H9 (cell line): ENCODE measurements around the gene DIP2C. TPM values are rescaled to one million over a fixed set of nuclear protein-coding genes. Genes with fewer than 3 reads are reported as not detected.

ENCODE experiments used
- DNase-seq: peaks from one replicate; pipeline ENCODE4 v3.0.0-alpha.2; 2017
- H2AFZ ChIP-seq: one replicate; pipeline ENCODE4 v1.6.1; 2013; ENCODE audit warnings: mild to moderate bottlenecking, low read length, control low read depth, moderate library complexity
- H2AK5ac ChIP-seq: 2 replicates; pipeline ENCODE4 v1.6.1; 2013; ENCODE audit warnings: low read length, control low read depth, mixed read lengths; ENCODE audit not compliant: insufficient read length
- H2BK120ac ChIP-seq: one replicate; pipeline ENCODE4 v1.6.1; 2013; ENCODE audit warnings: low read depth, mild to moderate bottlenecking, low read length, control low read depth, inconsistent platforms; ENCODE audit not compliant: poor library complexity, severe bottlenecking
- H2BK12ac ChIP-seq: 2 replicates; pipeline ENCODE4 v1.6.1; 2013; ENCODE audit warnings: low read length, control low read depth, mixed read lengths, low read depth; ENCODE audit not compliant: insufficient read length
- H2BK15ac ChIP-seq: 2 replicates; pipeline ENCODE4 v1.6.1; 2013; ENCODE audit warnings: low read depth, low read length, control low read depth
- H2BK20ac ChIP-seq: one replicate; pipeline ENCODE4 v1.6.1; 2013; ENCODE audit warnings: low read depth, mild to moderate bottlenecking, low read length, control low read depth, inconsistent platforms; ENCODE audit not compliant: poor library complexity, severe bottlenecking
- H2BK5ac ChIP-seq: 2 replicates; pipeline ENCODE4 v1.6.1; 2013; ENCODE audit warnings: low read length, control low read depth, mixed read lengths; ENCODE audit not compliant: insufficient read length
- H3K14ac ChIP-seq: 2 replicates; pipeline ENCODE4 v1.6.1; 2013; ENCODE audit warnings: low read length, control low read depth; ENCODE audit not compliant: insufficient read depth
- H3K18ac ChIP-seq: 2 replicates; pipeline ENCODE4 v1.6.1; 2013; ENCODE audit warnings: low read depth, mild to moderate bottlenecking, mixed read lengths, low read length, control low read depth; ENCODE audit not compliant: insufficient read length
- H3K23ac ChIP-seq: 2 replicates; pipeline ENCODE4 v1.6.1; 2013; ENCODE audit warnings: low read length, control low read depth, mixed read lengths, low read depth; ENCODE audit not compliant: insufficient read length
- H3K23me2 ChIP-seq: 2 replicates; pipeline ENCODE4 v1.6.1; 2013; ENCODE audit warnings: low read depth, mild to moderate bottlenecking, mixed read lengths, low read length, control low read depth; ENCODE audit not compliant: insufficient read length, poor library complexity, severe bottlenecking
- H3K27ac ChIP-seq: 2 replicates; pipeline ENCODE4 v1.5.1; 2013; ENCODE audit warnings: low read length, control low read depth, mixed read lengths, low read depth; ENCODE audit not compliant: insufficient read length
- H3K27me3 ChIP-seq: 2 replicates; pipeline ENCODE4 v1.6.1; 2013; ENCODE audit warnings: low read length, control low read depth, inconsistent platforms; ENCODE audit not compliant: insufficient read depth
- H3K4ac ChIP-seq: 2 replicates; pipeline ENCODE4 v1.6.1; 2013; ENCODE audit warnings: low read depth, mild to moderate bottlenecking, control low read depth, inconsistent platforms, low read length, moderate library complexity
- H3K4me1 ChIP-seq: 2 replicates; pipeline ENCODE4 v1.6.1; 2013; ENCODE audit warnings: low read length, control low read depth, inconsistent platforms; ENCODE audit not compliant: insufficient read depth
- H3K4me2 ChIP-seq: 2 replicates; pipeline ENCODE4 v1.6.1; 2013; ENCODE audit warnings: low read length, control low read depth, mixed read lengths; ENCODE audit not compliant: insufficient read length, insufficient read depth
- H3K56ac ChIP-seq: 2 replicates; pipeline ENCODE4 v1.6.1; 2013; ENCODE audit warnings: low read depth, mild to moderate bottlenecking, mixed read lengths, low read length, control low read depth; ENCODE audit not compliant: insufficient read length
- H3K79me1 ChIP-seq: 2 replicates; pipeline ENCODE4 v1.6.1; 2013; ENCODE audit warnings: low read depth, mild to moderate bottlenecking, moderate library complexity, low read length, control low read depth, inconsistent platforms; ENCODE audit not compliant: insufficient read depth, poor library complexity, severe bottlenecking
- H3K79me2 ChIP-seq: 2 replicates; pipeline ENCODE4 v1.6.1; 2013; ENCODE audit warnings: low read length, control low read depth, inconsistent platforms; ENCODE audit not compliant: insufficient read depth
- H3K9ac ChIP-seq: 2 replicates; pipeline ENCODE4 v1.6.1; 2013; ENCODE audit warnings: low read length, control low read depth, mixed read lengths; ENCODE audit not compliant: insufficient read length; ENCODE audit errors: extremely low read depth
- H3K9me3 ChIP-seq: one replicate; pipeline ENCODE4 v1.6.1; 2013; ENCODE audit warnings: low read depth, low read length, inconsistent platforms; ENCODE audit not compliant: control insufficient read depth
- H3T11ph ChIP-seq: one replicate; pipeline ENCODE4 v1.6.1; 2013; ENCODE audit warnings: mild to moderate bottlenecking, low read length, control low read depth, inconsistent platforms
- H4K20me1 ChIP-seq: one replicate; pipeline ENCODE4 v1.6.1; 2013; ENCODE audit not compliant: control insufficient read depth, insufficient read length, insufficient read depth
- H4K5ac ChIP-seq: 2 replicates; pipeline ENCODE4 v1.6.1; 2013; ENCODE audit warnings: low read depth, mild to moderate bottlenecking, mixed read lengths, low read length, control low read depth; ENCODE audit not compliant: insufficient read length
- H4K8ac ChIP-seq: replicated peaks from 2 replicates; pipeline ENCODE4 v1.6.1; 2013; ENCODE audit warnings: low read length, control low read depth, mixed read lengths, low read depth; ENCODE audit not compliant: insufficient read length
- H4K91ac ChIP-seq: 2 replicates; pipeline ENCODE4 v1.6.1; 2013; ENCODE audit warnings: low read depth, mild to moderate bottlenecking, moderate library complexity, mixed read lengths, low read length, control low read depth; ENCODE audit not compliant: insufficient read length
- H3K27ac Mint-ChIP-seq, 3 experiments: 2 replicates in 2 of 3; 3 replicates in 1 of 3; pipeline ENCODE4 v1.8.0; 2020 to 2021; ENCODE audit warnings: mixed read lengths in 3 of 3, mild to moderate bottlenecking in 1 of 3, moderate library complexity in 1 of 3
- H3K27me3 Mint-ChIP-seq: 2 replicates; pipeline ENCODE4 v1.8.0; 2021; ENCODE audit warnings: low read depth, mild to moderate bottlenecking, moderate library complexity, mixed read lengths
- H3K36me3 Mint-ChIP-seq, 3 experiments: 2 replicates in 2 of 3; 3 replicates in 1 of 3; pipeline ENCODE4 v1.8.0; 2020 to 2021; ENCODE audit warnings: low read depth in 3 of 3, mixed read lengths in 3 of 3; ENCODE audit not compliant: insufficient read depth in 1 of 3
- H3K4me1 Mint-ChIP-seq, 2 experiments: 2 replicates each; pipeline ENCODE4 v1.8.0; 2020; ENCODE audit warnings: mixed read lengths in 2 of 2
- H3K4me3 Mint-ChIP-seq, 2 experiments: 2 replicates in 1 of 2; 3 replicates in 1 of 2; pipeline ENCODE4 v1.8.0; 2020 to 2021; ENCODE audit warnings: mild to moderate bottlenecking in 2 of 2, mixed read lengths in 2 of 2, moderate library complexity in 1 of 2
- H3K9me3 Mint-ChIP-seq, 2 experiments: 2 replicates in 1 of 2; 3 replicates in 1 of 2; pipeline ENCODE4 v1.8.0; 2020; ENCODE audit warnings: mild to moderate bottlenecking in 2 of 2, mixed read lengths in 2 of 2, moderate library complexity in 1 of 2
- WGBS: extraction: QIAGEN DNeasy Blood & Tissue Kit; methylation state at CpG from one replicate; pipeline ENCODE4 v1.1.7; 2013; ENCODE audit warnings: missing lambda C conversion rate, low lambda C conversion rate, mixed read lengths; ENCODE audit not compliant: insufficient read length; ENCODE audit errors: extremely low coverage; 5-methylcytosine and 5-hydroxymethylcytosine counted together
- total RNA-seq: library from RNA; stranded (reverse); gene quantifications from 2 replicates; pipeline ENCODE4 v1.2.1, GENCODE V29; 2021
- TF ChIP-seq, protein P1 (sequence below): fragments of 200-600 bp; sonication (generic); conservative IDR thresholded peaks from 3 replicates; pipeline ENCODE4 v1.8.0; 2021; ENCODE audit warnings: antibody characterized with exemption, mild to moderate bottlenecking

The DIP2C gene
- total RNA-seq, 1 experiment from 2014 or later: 7.9 TPM

DNA sequence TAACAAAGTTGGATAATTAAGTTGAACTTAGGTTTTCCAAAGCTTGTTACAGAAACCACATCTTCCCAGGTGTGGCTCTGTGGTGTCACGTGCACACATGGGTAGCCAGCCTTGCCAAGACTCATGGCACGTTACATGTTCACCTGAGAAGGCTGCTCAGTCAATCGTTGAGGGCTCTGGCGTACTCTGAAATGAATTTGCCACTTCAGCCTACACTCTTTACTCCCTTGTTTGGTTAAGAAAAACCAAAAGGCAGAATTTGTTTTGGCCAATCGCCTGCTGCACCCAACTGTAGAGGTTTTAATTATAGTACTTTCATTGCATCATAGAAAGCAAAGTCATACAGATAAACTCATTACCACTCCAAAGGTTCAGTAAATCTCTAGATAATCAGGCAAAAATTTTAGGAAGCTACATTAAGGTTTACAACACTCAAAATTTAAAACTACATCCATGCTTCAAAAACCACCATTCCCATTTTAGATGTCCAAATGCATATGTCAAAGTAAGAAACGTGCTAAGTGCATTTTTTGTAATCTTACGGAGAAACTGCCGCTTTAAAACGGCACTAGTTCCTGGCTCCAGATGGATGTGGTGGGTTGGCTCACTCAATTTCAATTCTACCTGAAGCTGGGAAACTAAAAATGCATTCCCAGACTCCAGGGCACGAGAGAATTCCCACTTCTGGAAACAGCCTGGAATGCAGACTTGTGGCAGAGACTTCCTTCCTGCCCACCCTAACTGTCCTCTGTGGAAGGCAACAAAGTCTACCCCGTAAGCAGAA, 88.4 kb downstream of the DIP2C start:
- no peaks in the 10 kb centered on the region for H3K79me1 ChIP-seq
- no peak overlapping the region for H4K5ac ChIP-seq
- no peak overlapping the region for H2BK120ac ChIP-seq
- no peak overlapping the region for H3K56ac ChIP-seq
- no peak overlapping the region for H3K4ac ChIP-seq
- no peak overlapping the region for H2BK20ac ChIP-seq
- H3K79me2 ChIP-seq: no peaks in the 10 kb centered on the region; the same call in 1 of the 2 replicates
- Mint-ChIP-seq H3K27ac (no peak overlapping the region), H3K4me1 (peaks cover 25 to 39% of the 10 kb centered on the region in 2 experiments), H3K4me3 (no peak overlapping the region), H3K36me3 (0 out of 7 replicates have a peak, but pooled peaks cover 0 to 4% (median 0%) of the 10 kb centered on the region in 3 experiments), H3K27me3 (no peaks in the 10 kb centered on the region), H3K9me3 (no peaks in the 10 kb centered on the region)
- no peak overlapping the region for H3K14ac ChIP-seq
- H2BK5ac ChIP-seq: no peak overlapping the region
- DNase-seq: no peak
- no peak overlapping the region for H3K9ac ChIP-seq
- no peaks in the 10 kb centered on the region for H3K23me2 ChIP-seq
- H3T11ph ChIP-seq: no peak overlapping the region
- no peak overlapping the region for H2AK5ac ChIP-seq
- no peak overlapping the region for H3K4me2 ChIP-seq
- no peaks in the 10 kb centered on the region for H4K20me1 ChIP-seq
- H3K23ac ChIP-seq: no peak overlapping the region
- H2BK15ac ChIP-seq: no peak overlapping the region
- H2AFZ ChIP-seq: no peak overlapping the region
- no peaks in the 10 kb centered on the region for H3K9me3 ChIP-seq
- H3K18ac ChIP-seq: no peak overlapping the region
- TF ChIP-seq, protein P1, sequence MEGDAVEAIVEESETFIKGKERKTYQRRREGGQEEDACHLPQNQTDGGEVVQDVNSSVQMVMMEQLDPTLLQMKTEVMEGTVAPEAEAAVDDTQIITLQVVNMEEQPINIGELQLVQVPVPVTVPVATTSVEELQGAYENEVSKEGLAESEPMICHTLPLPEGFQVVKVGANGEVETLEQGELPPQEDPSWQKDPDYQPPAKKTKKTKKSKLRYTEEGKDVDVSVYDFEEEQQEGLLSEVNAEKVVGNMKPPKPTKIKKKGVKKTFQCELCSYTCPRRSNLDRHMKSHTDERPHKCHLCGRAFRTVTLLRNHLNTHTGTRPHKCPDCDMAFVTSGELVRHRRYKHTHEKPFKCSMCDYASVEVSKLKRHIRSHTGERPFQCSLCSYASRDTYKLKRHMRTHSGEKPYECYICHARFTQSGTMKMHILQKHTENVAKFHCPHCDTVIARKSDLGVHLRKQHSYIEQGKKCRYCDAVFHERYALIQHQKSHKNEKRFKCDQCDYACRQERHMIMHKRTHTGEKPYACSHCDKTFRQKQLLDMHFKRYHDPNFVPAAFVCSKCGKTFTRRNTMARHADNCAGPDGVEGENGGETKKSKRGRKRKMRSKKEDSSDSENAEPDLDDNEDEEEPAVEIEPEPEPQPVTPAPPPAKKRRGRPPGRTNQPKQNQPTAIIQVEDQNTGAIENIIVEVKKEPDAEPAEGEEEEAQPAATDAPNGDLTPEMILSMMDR: no peak
- H3K27me3 ChIP-seq: no peaks in the 10 kb centered on the region; the same call in 1 of the 2 replicates
- no peak overlapping the region for H3K27ac ChIP-seq
- no peaks in the 10 kb centered on the region; the same call in 1 of the 2 replicates for H3K4me1 ChIP-seq
- H4K91ac ChIP-seq: no peak overlapping the region
- no peak overlapping the region for H2BK12ac ChIP-seq
- H4K8ac ChIP-seq: no peak overlapping the region
- no CpG with 5 or more reads among the region's 11 CpGs for WGBS
